HEK293 (cell line): ENCODE measurements around the gene WNT7B.
A peak's percentile ranks its signal among the peaks of the same experiment; 100 is the strongest.

Experiments used
- AEBP2 ChIP-seq: fragments of 450-650 bp; formaldehyde crosslinking; IDR thresholded peaks from 2 replicates; pipeline ENCODE4 v1.5.1; 2016; ENCODE audit warnings: missing biosample characterization, missing genetic modification characterization, borderline replicate concordance
- BCL11B ChIP-seq: fragments of 450-650 bp; formaldehyde crosslinking; IDR thresholded peaks from 2 replicates; pipeline ENCODE4 v1.5.1; 2016; ENCODE audit warnings: low read depth, missing biosample characterization, missing genetic modification characterization
- BCL6B ChIP-seq: fragments of 450-650 bp; formaldehyde crosslinking; IDR thresholded peaks from 2 replicates; pipeline ENCODE4 v1.5.1; 2017; ENCODE audit warnings: missing biosample characterization, missing genetic modification characterization
- GLI4 ChIP-seq: fragments of 450-650 bp; formaldehyde crosslinking; IDR thresholded peaks from 2 replicates; pipeline ENCODE4 v1.5.1; 2016; ENCODE audit warnings: missing biosample characterization, missing genetic modification characterization
- GLIS1 ChIP-seq: fragments of 450-650 bp; formaldehyde crosslinking; IDR thresholded peaks from 2 replicates; pipeline ENCODE4 v1.5.1; 2016; ENCODE audit warnings: missing biosample characterization, missing genetic modification characterization
- IKZF3 ChIP-seq: fragments of 450-650 bp; IDR thresholded peaks from 2 replicates; pipeline ENCODE4 v1.5.0; 2018; ENCODE audit warnings: missing biosample characterization, mild to moderate bottlenecking, missing genetic modification characterization, moderate library complexity
- INSM2 ChIP-seq: fragments of 450-650 bp; formaldehyde crosslinking; IDR thresholded peaks from 2 replicates; pipeline ENCODE4 v1.5.1; 2016; ENCODE audit warnings: missing biosample characterization, missing genetic modification characterization
- KLF16 ChIP-seq: fragments of 450-650 bp; formaldehyde crosslinking; IDR thresholded peaks from 2 replicates; pipeline ENCODE4 v1.5.1; 2017; ENCODE audit warnings: missing biosample characterization, missing genetic modification characterization
- KLF8 ChIP-seq: fragments of 450-650 bp; formaldehyde crosslinking; IDR thresholded peaks from 2 replicates; pipeline ENCODE4 v1.5.1; 2016; ENCODE audit warnings: missing biosample characterization, missing genetic modification characterization
- MZF1 ChIP-seq: fragments of 450-650 bp; formaldehyde crosslinking; IDR thresholded peaks from 2 replicates; pipeline ENCODE4 v1.5.1; 2017; ENCODE audit warnings: missing biosample characterization, missing genetic modification characterization, borderline replicate concordance
- PRDM6 ChIP-seq: fragments of 450-650 bp; formaldehyde crosslinking; IDR thresholded peaks from 2 replicates; pipeline ENCODE4 v1.5.1; 2017; ENCODE audit warnings: missing biosample characterization, missing genetic modification characterization
- TCF7L2 ChIP-seq: IDR thresholded peaks from 2 replicates; pipeline ENCODE4 v1.6.1; 2011; ENCODE audit warnings: low read depth, mild to moderate bottlenecking, inconsistent platforms, low read length, moderate library complexity, borderline replicate concordance
- WT1 ChIP-seq: fragments of 450-650 bp; formaldehyde crosslinking; IDR thresholded peaks from 2 replicates; pipeline ENCODE4 v1.5.1; 2016; ENCODE audit warnings: missing biosample characterization, missing genetic modification characterization
- ZBTB1 ChIP-seq: fragments of 450-650 bp; formaldehyde crosslinking; IDR thresholded peaks from 2 replicates; pipeline ENCODE4 v1.5.1; 2016; ENCODE audit warnings: missing biosample characterization, missing genetic modification characterization
- ZBTB26 ChIP-seq: fragments of 450-650 bp; formaldehyde crosslinking; optimal IDR thresholded peaks from 2 replicates; pipeline ENCODE3; 2016; ENCODE audit warnings: missing biosample characterization, mild to moderate bottlenecking, missing genetic modification characterization
- ZNF121 ChIP-seq: fragments of 450-650 bp; formaldehyde crosslinking; IDR thresholded peaks from 2 replicates; pipeline ENCODE4 v1.5.1; 2016; ENCODE audit warnings: missing biosample characterization, missing genetic modification characterization
- ZNF266 ChIP-seq: fragments of 450-650 bp; formaldehyde crosslinking; IDR thresholded peaks from 2 replicates; pipeline ENCODE4 v1.5.1; 2016; ENCODE audit warnings: missing biosample characterization, missing genetic modification characterization, low read depth
- ZNF341 ChIP-seq: fragments of 450-650 bp; formaldehyde crosslinking; IDR thresholded peaks from 2 replicates; pipeline ENCODE4; 2016; ENCODE audit warnings: low read depth, missing biosample characterization, missing genetic modification characterization
- ZNF366 ChIP-seq: fragments of 450-650 bp; formaldehyde crosslinking; conservative IDR thresholded peaks from 2 replicates; pipeline ENCODE4 v1.5.1; 2016; ENCODE audit warnings: missing biosample characterization, missing genetic modification characterization
- ZNF449 ChIP-seq: fragments of 450-650 bp; formaldehyde crosslinking; IDR thresholded peaks from 2 replicates; pipeline ENCODE4 v1.5.1; 2017; ENCODE audit warnings: missing biosample characterization, mild to moderate bottlenecking, missing genetic modification characterization, moderate library complexity
- ZNF529 ChIP-seq: fragments of 450-650 bp; formaldehyde crosslinking; IDR thresholded peaks from 2 replicates; pipeline ENCODE4 v1.5.1; 2017; ENCODE audit warnings: missing genetic modification characterization, missing biosample characterization; ENCODE audit not compliant: insufficient replicate concordance
- ZNF561 ChIP-seq: fragments of 450-650 bp; IDR thresholded peaks from 2 replicates; pipeline ENCODE4 v1.5.1; 2018; ENCODE audit warnings: missing biosample characterization, missing genetic modification characterization, borderline replicate concordance
- ZNF629 ChIP-seq: fragments of 450-650 bp; formaldehyde crosslinking; IDR thresholded peaks from 2 replicates; pipeline ENCODE4 v1.5.1; 2017; ENCODE audit warnings: missing biosample characterization, missing genetic modification characterization
- ZNF660 ChIP-seq: fragments of 450-650 bp; IDR thresholded peaks from 2 replicates; pipeline ENCODE4 v1.5.1; 2018; ENCODE audit warnings: missing biosample characterization, mild to moderate bottlenecking, missing genetic modification characterization
- ZNF785 ChIP-seq: fragments of 450-650 bp; formaldehyde crosslinking; IDR thresholded peaks from 2 replicates; pipeline ENCODE4 v1.5.1; 2016; ENCODE audit warnings: missing biosample characterization, missing genetic modification characterization
- ZSCAN18 ChIP-seq: fragments of 450-650 bp; formaldehyde crosslinking; IDR thresholded peaks from 2 replicates; pipeline ENCODE4 v1.5.1; 2016; ENCODE audit warnings: missing biosample characterization, missing genetic modification characterization
- ZSCAN30 ChIP-seq: fragments of 450-650 bp; IDR thresholded peaks from 2 replicates; pipeline ENCODE4 v1.5.1; 2018; ENCODE audit warnings: missing biosample characterization, mild to moderate bottlenecking, missing genetic modification characterization, moderate library complexity
- ZXDB ChIP-seq: fragments of 450-650 bp; formaldehyde crosslinking; IDR thresholded peaks from 2 replicates; pipeline ENCODE4 v1.5.1; 2016; ENCODE audit warnings: missing biosample characterization, missing genetic modification characterization

WNT7B gene

GRCh38 chr22:46013460-46014416, 36.8 kb upstream of the WNT7B start (continued):
- TF ChIP-seq ZNF449 (tag by site-specific recombination) (peak; percentile 23; the same call in 1 of the 2 replicates), ZBTB1 (tag by site-specific recombination) (peak; percentile 77; the same call in 1 of the 2 replicates), ZSCAN30 (peak; percentile 93), ZSCAN18 (tag by site-specific recombination) (peak; percentile 17; the same call in 1 of the 2 replicates), ZNF341 (tag by site-specific recombination) (peak; percentile 98), ZNF529 (tag by site-specific recombination) (no peak), MZF1 (tag by site-specific recombination) (no peak; the same call in 1 of the 2 replicates), ZNF660 (peak; percentile 82), INSM2 (0 out of 2 replicates have a peak, but pooled peaks have one; percentile 56), ZNF561 (0 out of 2 replicates have a peak, but pooled peaks have one; percentile 32), AEBP2 (tag by site-specific recombination) (no peak), KLF16 (peak; percentile 93), IKZF3 (peak; percentile 87), ZXDB (peak; percentile 95), ZNF785 (tag by site-specific recombination) (peak; percentile 89), TCF7L2 (no peak), PRDM6 (tag by site-specific recombination) (no peak), GLI4 (tag by site-specific recombination) (peak; percentile 67; the same call in 1 of the 2 replicates), ZNF366 (peak; percentile 98), BCL11B (tag by site-specific recombination) (peak; percentile 50; the same call in 1 of the 2 replicates), KLF8 (tag by site-specific recombination) (peak; percentile 95), WT1 (tag by site-specific recombination) (peak; percentile 58), BCL6B (tag by site-specific recombination) (peak; percentile 76), ZNF121 (tag by site-specific recombination) (peak; percentile 7; the same call in 1 of the 2 replicates), ZNF629 (tag by site-specific recombination) (peak; percentile 82), ZNF266 (tag by site-specific recombination) (no peak), ZBTB26 (tag by site-specific recombination) (peak; percentile 54), GLIS1 (tag by site-specific recombination) (peak; percentile 96)
